GM12878 (cell line): ENCODE data around the gene KCNG3.

Experiments
- DPF2 ChIP-seq: fragments of 450-650 bp; IDR thresholded peaks from 2 replicates; pipeline ENCODE4 v1.6.1; 2017; ENCODE audit warnings: mild to moderate bottlenecking
- EP300 ChIP-seq, 2 experiments: fragments of 150-350 bp in 1 of 2; IDR thresholded peaks; 2 replicates each; pipeline ENCODE4 v1.6.1; 2011 to 2012; ENCODE audit warnings: low read depth in 2 of 2, low read length in 2 of 2, borderline replicate concordance in 1 of 2, improper control_type of control experiment in 1 of 2, inconsistent platforms in 1 of 2; ENCODE audit not compliant: control insufficient read depth in 1 of 2
- NFIC ChIP-seq: IDR thresholded peaks from 2 replicates; pipeline ENCODE4 v1.6.1; 2012; ENCODE audit warnings: low read depth, mild to moderate bottlenecking, inconsistent platforms, low read length, moderate library complexity
- POLR2A ChIP-seq: IDR thresholded peaks from 2 replicates; pipeline ENCODE4 v1.6.1; 2011; ENCODE audit warnings: low read depth, mild to moderate bottlenecking, low read length
- POLR2AphosphoS5 ChIP-seq: IDR thresholded peaks from 2 replicates; pipeline ENCODE4 v1.6.1; 2011; ENCODE audit warnings: mild to moderate bottlenecking, low read length, inconsistent platforms
- RCOR1 ChIP-seq: conservative IDR thresholded peaks from 2 replicates; pipeline ENCODE4 v1.6.1; 2012; ENCODE audit warnings: low read depth, low read length, improper control_type of control experiment
- SIN3A ChIP-seq: IDR thresholded peaks from 2 replicates; pipeline ENCODE4 v1.6.1; 2012; ENCODE audit warnings: low read depth, low read length, improper control_type of control experiment
- ZBTB11 ChIP-seq: fragments of 450-650 bp; formaldehyde crosslinking; IDR thresholded peaks from 2 replicates; pipeline ENCODE4 v1.5.0; 2022; ENCODE audit warnings: mild to moderate bottlenecking, missing genetic modification characterization
- TF ChIP-seq, protein P1 (sequence below): fragments of 450-650 bp; IDR thresholded peaks from 2 replicates; pipeline ENCODE4 v1.6.1; 2017; ENCODE audit warnings: mild to moderate bottlenecking, moderate library complexity
- TF ChIP-seq, protein P2 (sequence below): IDR thresholded peaks from 2 replicates; pipeline ENCODE4 v1.6.1; 2011; ENCODE audit warnings: borderline replicate concordance, low read depth, mild to moderate bottlenecking, moderate library complexity, mixed read lengths, low read length; ENCODE audit not compliant: insufficient read depth; ENCODE audit errors: extremely low read length

GRCh38 chr2:42504364-42505230 lies 10.8 kb upstream of the KCNG3 start:
- TF ChIP-seq SIN3A (no peak), NFIC (no peak), DPF2 (no peak), RCOR1 (no peak), POLR2A (no peak), ZBTB11 (CRISPR knock-in tag) (no peak), EP300 (IDR thresholded peaks at IDR 0.05; ENCODE audit: borderline replicate concordance in 1 of 2, control insufficient read depth in 1 of 2, low read depth in 2 of 2, low read length in 2 of 2) (no peak), POLR2AphosphoS5 (no peak)
- TF ChIP-seq, protein P1, sequence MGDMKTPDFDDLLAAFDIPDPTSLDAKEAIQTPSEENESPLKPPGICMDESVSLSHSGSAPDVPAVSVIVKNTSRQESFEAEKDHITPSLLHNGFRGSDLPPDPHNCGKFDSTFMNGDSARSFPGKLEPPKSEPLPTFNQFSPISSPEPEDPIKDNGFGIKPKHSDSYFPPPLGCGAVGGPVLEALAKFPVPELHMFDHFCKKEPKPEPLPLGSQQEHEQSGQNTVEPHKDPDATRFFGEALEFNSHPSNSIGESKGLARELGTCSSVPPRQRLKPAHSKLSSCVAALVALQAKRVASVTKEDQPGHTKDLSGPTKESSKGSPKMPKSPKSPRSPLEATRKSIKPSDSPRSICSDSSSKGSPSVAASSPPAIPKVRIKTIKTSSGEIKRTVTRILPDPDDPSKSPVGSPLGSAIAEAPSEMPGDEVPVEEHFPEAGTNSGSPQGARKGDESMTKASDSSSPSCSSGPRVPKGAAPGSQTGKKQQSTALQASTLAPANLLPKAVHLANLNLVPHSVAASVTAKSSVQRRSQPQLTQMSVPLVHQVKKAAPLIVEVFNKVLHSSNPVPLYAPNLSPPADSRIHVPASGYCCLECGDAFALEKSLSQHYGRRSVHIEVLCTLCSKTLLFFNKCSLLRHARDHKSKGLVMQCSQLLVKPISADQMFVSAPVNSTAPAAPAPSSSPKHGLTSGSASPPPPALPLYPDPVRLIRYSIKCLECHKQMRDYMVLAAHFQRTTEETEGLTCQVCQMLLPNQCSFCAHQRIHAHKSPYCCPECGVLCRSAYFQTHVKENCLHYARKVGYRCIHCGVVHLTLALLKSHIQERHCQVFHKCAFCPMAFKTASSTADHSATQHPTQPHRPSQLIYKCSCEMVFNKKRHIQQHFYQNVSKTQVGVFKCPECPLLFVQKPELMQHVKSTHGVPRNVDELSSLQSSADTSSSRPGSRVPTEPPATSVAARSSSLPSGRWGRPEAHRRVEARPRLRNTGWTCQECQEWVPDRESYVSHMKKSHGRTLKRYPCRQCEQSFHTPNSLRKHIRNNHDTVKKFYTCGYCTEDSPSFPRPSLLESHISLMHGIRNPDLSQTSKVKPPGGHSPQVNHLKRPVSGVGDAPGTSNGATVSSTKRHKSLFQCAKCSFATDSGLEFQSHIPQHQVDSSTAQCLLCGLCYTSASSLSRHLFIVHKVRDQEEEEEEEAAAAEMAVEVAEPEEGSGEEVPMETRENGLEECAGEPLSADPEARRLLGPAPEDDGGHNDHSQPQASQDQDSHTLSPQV, result no peak
- TF ChIP-seq, protein P2, sequence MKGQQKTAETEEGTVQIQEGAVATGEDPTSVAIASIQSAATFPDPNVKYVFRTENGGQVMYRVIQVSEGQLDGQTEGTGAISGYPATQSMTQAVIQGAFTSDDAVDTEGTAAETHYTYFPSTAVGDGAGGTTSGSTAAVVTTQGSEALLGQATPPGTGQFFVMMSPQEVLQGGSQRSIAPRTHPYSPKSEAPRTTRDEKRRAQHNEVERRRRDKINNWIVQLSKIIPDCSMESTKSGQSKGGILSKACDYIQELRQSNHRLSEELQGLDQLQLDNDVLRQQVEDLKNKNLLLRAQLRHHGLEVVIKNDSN, result no peak
